NCI-H748 treated with DMSO at 0.1 percent for 48 hours (cell line): ENCODE measurements around the gene AKT2.

Experiments
- DNase-seq: peaks from one replicate; lab custom pipeline; 2025; lab: John Stamatoyannopoulos, UW

Gene AKT2

GRCh38 chr19:40252395-40252794 is 32.8 kb downstream of the AKT2 start:
- DNase-seq: no peak

GRCh38 chr19:40251991-40252390 is 33.2 kb downstream of the AKT2 start:
- DNase-seq: no peak

GRCh38 chr19:40251244-40251643 is 33.9 kb downstream of the AKT2 start:
- DNase-seq: no peak

GRCh38 chr19:40249781-40250180 is 35.4 kb downstream of the AKT2 start:
- DNase-seq: no peak

DNA sequence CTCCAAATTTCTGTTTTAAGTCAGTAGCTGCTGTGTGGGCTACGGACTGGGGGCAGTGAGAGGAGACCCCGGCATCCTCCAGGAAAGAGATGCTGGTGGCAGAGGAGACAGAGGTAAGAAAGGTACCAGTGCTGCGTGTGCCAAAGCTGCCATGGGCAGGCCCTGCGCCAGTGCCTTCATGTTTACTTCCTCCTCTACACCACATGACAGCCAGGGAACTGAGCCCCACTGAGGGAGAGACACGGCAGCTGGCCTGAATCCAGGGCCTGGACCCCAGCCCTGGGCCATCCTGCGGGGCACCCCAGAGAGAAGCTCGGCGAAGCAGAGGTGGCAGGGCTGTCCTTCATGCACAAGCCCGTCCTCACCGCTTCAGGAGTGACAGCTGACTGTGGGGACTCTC is 35.9 kb downstream of the AKT2 start:
- DNase-seq: no peak

DNA sequence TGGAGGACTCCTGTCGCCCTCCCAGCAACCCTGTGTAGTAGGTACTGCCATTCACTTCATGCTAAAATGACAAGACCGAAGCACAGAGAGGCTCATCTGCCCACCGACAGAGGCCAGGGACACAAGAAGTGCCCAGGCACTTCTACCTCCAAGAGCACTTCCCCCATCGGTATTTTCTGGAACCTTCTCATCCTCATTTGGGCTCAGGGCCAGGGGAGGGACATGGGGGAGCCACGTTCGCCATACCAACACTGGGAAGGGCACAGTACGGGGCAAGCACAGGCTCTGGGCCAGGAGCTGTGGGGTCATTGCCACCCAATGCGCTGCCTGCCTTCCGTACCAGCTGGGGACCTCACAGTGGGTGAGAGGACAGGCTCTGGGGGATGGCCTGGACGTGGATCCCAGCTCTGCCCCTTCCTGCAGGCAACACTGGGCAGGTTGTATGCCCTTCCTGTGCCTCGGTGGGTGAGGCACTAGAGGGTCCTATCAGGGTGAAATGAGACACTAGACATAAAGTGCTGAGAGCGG is 37.3 kb downstream of the AKT2 start:
- DNase-seq: no peak

DNA sequence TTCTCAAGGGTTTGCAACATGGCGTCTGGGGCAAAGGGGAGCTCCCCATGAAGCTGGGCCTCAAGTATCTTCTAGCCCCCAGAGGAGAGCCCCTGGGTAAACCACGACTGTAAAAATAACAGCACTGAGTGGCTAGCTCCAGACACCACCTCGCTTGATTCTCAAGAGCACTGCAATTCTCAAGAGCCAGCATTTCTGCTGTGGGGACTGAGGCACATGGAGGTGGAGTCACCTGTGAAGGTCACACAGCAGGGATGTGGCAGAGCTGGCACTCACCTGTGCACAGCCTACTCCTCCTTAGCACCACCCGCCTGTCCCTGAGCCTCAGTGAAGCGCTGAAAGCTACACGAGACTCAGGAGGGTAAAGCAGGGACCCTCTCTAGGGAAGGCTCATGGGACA is 38.0 kb downstream of the AKT2 start:
- DNase-seq: no peak

- DNase-seq: no peak
Measured at GRCh38 chr19:40246292-40247073, 38.7 kb downstream of the AKT2 start.

GRCh38 chr19:40245506-40246128 is 39.5 kb downstream of the AKT2 start:
- no peak for DNase-seq

DNA sequence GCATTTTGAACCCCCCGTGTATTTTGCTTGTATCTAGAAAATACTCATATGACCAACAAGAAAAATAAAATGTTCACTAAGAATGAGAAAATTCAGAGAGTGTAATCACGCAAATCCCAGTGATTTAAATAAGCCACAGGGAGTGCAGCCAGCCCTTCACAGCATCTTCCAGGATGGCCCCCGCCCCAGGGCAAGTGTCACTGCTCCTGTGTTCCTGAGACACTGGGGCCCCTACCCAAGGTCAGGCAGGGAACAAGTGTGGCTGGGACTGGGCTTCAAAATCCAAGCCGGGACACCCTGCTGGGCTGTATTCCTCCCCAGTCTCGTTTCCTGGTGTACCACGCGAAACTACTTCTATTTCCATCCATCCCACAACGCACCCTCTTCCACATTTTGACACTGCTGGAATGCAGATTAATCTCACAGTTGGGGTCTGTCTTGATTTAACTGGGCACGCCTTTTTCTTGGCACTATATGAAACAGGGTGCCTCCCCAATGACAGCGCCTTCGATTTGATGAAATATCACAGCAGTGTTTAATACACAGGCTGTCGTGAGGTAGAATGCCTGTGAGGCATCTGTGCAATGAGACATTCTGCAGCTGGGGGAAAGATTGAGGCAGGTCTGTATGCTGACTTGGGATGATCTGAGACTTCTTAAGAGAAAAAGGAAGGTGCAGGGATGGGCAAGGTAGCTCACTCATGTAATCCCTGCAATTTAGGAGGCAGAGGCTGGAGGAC is 40.4 kb downstream of the AKT2 start:
- DNase-seq: no peak

GRCh38 chr19:40243181-40243580 is 42.0 kb downstream of the AKT2 start:
- no peak for DNase-seq

DNA sequence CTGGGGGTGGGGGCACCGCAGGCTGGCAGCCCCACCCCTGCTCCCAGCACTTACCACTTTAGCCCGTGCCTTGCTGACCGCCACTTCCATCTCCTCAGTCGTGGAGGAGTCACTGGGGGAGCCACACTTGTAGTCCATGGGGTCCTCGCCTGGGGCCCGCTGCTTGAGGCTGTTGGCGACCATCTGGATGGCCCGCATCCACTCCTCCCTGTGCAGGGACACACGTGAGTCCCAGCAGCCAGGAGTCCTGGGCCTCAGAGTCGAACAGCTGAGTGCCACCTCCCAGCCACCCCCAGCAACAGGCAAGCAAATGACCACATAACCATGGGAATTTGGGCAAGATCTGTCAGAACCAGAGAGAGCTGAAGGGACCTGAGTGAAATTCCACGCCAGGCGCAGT is 42.7 kb downstream of the AKT2 start:
- DNase-seq: no peak

DNA sequence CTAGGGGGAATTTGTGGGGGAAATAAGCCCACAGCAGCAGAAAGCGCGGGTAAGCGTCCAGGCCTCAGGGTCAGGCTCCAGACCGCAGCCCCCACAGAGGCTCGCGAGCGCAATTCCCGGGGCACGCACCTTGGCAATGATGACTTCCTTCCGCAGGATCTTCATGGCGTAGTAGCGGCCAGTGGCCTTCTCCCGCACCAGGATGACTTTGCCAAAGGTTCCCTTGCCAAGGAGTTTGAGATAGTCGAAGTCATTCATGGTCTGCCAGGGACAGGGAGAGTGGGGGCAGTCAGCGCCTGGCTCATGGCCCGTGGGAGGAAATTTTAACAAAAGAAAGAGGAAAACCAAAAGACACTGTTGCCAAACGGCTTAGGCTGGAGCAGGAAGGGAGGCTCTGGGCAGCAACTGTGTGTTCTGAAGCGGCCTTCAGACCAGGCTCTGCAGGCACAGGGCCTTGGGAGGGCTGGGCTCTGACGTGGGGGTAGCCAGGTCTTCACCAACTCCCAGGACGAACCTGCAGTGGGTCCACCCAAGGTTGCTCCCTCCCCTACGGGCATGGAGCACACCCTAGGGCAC is 43.2 kb downstream of the AKT2 start:
- no peak for DNase-seq

- DNase-seq: no peak
Measured at GRCh38 chr19:40241125-40241808, 43.9 kb downstream of the AKT2 start.

DNA sequence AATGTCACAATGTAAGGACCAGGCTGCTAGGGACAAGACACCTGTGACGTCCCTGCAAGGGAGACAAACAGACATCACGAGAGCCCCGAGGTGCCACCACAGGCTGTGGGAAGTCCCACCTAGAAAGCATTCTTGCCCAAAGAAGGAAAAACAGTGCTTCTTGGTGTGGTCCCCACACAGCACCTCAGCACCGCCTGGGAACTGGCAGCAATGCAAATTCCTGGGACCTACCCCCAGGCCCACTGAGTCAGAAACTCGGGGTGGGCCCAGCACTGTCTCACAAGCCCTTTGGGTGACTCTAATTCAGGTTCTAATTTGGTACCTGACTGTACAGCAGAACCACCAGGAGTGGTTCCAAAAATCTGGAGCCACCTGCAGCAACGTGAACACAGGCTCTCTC is 44.8 kb downstream of the AKT2 start:
- DNase-seq: no peak

DNA sequence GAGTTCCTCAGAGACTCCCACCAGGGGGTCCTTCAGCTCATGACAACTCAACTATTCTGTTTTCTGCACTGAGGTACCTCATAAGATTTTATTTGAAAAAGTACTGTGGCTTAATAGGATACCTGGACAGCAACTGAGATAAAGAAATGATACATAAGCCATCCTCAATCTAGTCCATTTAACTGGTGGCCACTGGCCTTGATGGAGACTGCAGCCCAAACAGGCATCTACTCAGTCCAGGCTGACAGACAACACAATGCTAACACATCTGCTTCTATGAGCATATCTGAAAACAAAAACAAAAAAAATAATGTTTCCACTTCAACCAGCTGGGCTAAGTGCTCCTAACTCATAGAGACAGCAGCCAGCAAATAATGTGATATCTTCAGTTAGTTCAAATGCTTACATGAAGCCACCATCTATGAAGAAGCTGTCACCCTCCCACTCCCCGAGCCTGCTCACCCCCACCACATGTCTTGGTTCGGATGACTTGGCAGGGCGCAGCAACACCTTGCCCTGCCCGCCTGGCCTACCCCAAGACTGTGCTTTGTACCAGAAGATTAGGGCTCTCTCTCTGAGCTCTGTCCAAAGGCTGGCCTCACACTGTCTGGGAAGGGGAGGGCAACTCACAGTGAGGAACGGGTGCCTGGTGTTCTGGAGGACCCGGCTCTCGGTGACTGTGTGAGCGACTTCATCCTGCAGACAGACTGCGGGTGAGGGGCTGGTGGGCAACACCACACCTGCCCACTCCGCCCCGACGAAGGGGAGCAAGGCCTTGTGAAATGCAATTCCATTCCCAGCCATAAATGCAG is 45.5 kb downstream of the AKT2 start:
- DNase-seq: no peak

DNA sequence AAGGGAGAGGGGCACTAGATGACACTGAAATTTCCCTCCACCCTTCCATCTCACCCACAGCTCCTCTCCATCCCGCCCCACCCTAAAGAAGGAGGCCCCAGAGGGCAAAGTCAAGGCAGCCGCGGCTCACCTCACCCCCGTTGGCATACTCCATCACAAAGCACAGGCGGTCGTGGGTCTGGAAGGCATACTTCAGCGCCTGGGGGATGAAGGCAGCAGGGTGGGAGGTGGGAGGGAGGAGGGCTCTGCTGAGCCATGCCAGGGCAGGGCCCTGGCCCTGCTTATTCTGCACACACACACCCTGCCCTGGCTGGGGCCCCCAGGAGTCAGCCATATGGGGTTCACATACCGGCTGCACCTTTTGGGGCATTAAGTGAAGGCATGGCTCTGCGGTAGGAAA is 46.4 kb downstream of the AKT2 start:
- no peak for DNase-seq

DNA sequence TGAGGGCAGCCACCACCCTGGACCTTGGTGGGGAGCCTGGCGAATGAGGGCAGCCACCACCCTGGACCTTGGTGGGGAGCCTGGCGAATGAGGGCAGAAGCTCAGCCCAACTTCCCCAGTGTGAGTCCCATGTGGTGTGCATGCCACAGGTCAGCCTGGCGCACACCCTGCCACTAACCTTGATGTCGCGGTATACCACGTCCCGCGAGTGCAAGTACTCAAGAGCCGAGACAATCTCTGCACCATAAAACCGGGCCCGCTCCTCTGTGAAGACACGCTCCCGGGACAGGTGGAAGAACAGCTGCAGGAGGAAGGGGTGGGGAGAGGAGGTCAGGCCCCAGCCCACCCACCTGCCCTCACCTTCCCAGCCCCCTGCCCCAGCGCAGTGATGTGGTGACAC is 47.4 kb downstream of the AKT2 start:
- DNase-seq: no peak

- DNase-seq: no peak
Measured at GRCh38 chr19:40236366-40236765, 48.8 kb downstream of the AKT2 start.

GRCh38 chr19:40236026-40236355 is 49.2 kb downstream of the AKT2 start:
- DNase-seq: no peak
